Measurements from ENCODE around the gene STARD6. TPM values are rescaled to one million over a fixed set of nuclear protein-coding genes. Genes with fewer than 3 reads are reported as not detected.

Gene STARD6
- total RNA-seq, 4 donors from 2014 or later, result not detected

- H3K4me3 ChIP-seq, result no peak overlapping the region
- H3K36me3 ChIP-seq, result no peaks in the 10 kb centered on the region
- no peaks in the 10 kb centered on the region for H3K9me3 ChIP-seq
- intact Hi-C loops (cut with DNase I; ENCODE audit: low total_unique reads), result no loop called here
- no peak for DNase-seq
- H3K27ac ChIP-seq, result no peak overlapping the region
- TF ChIP-seq POLR2A (IDR thresholded peaks at IDR 0.05), result no peak
- TF ChIP-seq, protein P1, sequence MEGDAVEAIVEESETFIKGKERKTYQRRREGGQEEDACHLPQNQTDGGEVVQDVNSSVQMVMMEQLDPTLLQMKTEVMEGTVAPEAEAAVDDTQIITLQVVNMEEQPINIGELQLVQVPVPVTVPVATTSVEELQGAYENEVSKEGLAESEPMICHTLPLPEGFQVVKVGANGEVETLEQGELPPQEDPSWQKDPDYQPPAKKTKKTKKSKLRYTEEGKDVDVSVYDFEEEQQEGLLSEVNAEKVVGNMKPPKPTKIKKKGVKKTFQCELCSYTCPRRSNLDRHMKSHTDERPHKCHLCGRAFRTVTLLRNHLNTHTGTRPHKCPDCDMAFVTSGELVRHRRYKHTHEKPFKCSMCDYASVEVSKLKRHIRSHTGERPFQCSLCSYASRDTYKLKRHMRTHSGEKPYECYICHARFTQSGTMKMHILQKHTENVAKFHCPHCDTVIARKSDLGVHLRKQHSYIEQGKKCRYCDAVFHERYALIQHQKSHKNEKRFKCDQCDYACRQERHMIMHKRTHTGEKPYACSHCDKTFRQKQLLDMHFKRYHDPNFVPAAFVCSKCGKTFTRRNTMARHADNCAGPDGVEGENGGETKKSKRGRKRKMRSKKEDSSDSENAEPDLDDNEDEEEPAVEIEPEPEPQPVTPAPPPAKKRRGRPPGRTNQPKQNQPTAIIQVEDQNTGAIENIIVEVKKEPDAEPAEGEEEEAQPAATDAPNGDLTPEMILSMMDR (IDR thresholded peaks at IDR 0.05), result no peak
- no peaks in the 10 kb centered on the region for H3K27me3 ChIP-seq
- no peaks in the 10 kb centered on the region for H3K4me1 ChIP-seq
Measured at GRCh38 chr18:54296062-54296461, 61.6 kb downstream of the STARD6 start.

DNA sequence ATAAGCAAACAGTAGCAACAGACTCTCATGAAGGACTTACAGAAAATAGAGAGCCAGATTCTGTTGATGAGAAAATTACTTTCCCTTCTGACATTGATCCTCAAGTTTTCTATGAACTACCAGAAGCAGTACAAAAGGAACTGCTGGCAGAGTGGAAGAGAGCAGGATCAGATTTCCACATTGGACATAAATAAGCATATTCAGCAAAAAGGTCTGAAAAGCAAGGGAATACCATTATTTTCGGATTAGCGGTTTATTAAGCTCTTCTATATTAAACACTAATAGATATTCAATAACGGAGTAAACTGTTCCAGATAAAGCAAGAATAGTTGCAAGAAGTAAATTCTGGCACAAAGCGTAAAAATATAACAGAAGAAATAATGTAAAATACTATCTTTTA, 63.4 kb downstream of the STARD6 start:
- no peak overlapping the region for H3K27ac ChIP-seq
- no peaks in the 10 kb centered on the region for H3K36me3 ChIP-seq
- intact Hi-C loops (cut with DNase I; ENCODE audit: low total_unique reads), result no loop called here
- DNase-seq, result no peak
- no peaks in the 10 kb centered on the region for H3K4me1 ChIP-seq
- peaks cover 0 to 1% of the 10 kb centered on the region in 2 donors for H3K9me3 ChIP-seq
- H3K4me3 ChIP-seq, result no peak overlapping the region
- TF ChIP-seq POLR2A (IDR thresholded peaks at IDR 0.05), result no peak
- TF ChIP-seq, protein P1 (IDR thresholded peaks at IDR 0.05), result no peak
- H3K27me3 ChIP-seq, result no peaks in the 10 kb centered on the region

- H3K4me1 ChIP-seq, result no peaks in the 10 kb centered on the region
- H3K36me3 ChIP-seq, result peaks cover 0 to 8% of the 10 kb centered on the region in 2 donors
- H3K27ac ChIP-seq, result no peak overlapping the region
- peaks cover 0 to 6% of the 10 kb centered on the region in 2 donors for H3K9me3 ChIP-seq
- H3K27me3 ChIP-seq, result no peaks in the 10 kb centered on the region
- no peak overlapping the region for H3K4me3 ChIP-seq
- intact Hi-C loops (cut with DNase I; ENCODE audit: low total_unique reads), result loop anchor here (5.0 kb wide), 1 partner anchor 1772 kb away; no protein-coding TSS in a partner anchor
- TF ChIP-seq, protein P1 (IDR thresholded peaks at IDR 0.05), result no peak
- no peak for TF ChIP-seq POLR2A (IDR thresholded peaks at IDR 0.05)
- DNase-seq, result no peak
Measured at GRCh38 chr18:54284981-54285785, 72.5 kb downstream of the STARD6 start.

- Histone ChIP-seq H3K4me3 (no peak overlapping the region), H3K27me3 (no peaks in the 10 kb centered on the region), H3K36me3 (peaks cover 0 to 8% of the 10 kb centered on the region in 2 donors), H3K9me3 (peaks cover 0 to 6% of the 10 kb centered on the region in 2 donors), H3K4me1 (no peaks in the 10 kb centered on the region), H3K27ac (no peak overlapping the region)
- TF ChIP-seq, protein P1 (IDR thresholded peaks at IDR 0.05), result no peak
- no peak for TF ChIP-seq POLR2A (IDR thresholded peaks at IDR 0.05)
- intact Hi-C loops (cut with DNase I; ENCODE audit: low total_unique reads), result no loop called here
- DNase-seq, result no peak
Measured at GRCh38 chr18:54284535-54284934, 73.1 kb downstream of the STARD6 start.

DNA sequence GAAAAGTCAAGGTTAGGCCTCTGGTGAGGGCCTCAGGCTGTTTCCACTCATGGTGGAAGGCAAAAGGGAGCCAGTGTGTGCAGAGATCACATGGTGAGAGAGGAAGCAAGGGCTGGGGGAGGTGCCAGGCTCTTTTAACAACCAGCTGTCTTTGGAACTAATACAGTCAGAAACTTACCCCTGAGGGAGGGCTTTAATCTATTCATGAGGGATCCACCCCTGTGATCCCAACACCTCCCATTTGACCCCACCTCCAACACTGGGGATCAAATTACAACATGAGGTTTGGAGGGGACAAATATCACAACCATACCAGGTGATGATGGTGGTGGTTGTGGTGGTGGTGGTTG, 77.5 kb downstream of the STARD6 start:
- Histone ChIP-seq H3K4me3 (no peak overlapping the region), H3K27me3 (no peaks in the 10 kb centered on the region), H3K36me3 (no peaks in the 10 kb centered on the region), H3K4me1 (no peaks in the 10 kb centered on the region), H3K27ac (no peak overlapping the region), H3K9me3 (no peaks in the 10 kb centered on the region)
- no peak for DNase-seq
- no peak for TF ChIP-seq POLR2A (IDR thresholded peaks at IDR 0.05)
- TF ChIP-seq, protein P1 (IDR thresholded peaks at IDR 0.05), result no peak
- intact Hi-C loops (cut with DNase I; ENCODE audit: low total_unique reads), result no loop called here

Measured in uterus (tissue), 4 donors.